22Rv1 (cell line): ENCODE data around the gene HDHD5.

Experiments
- ZFX ChIP-seq: fragments of 450-650 bp; IDR thresholded peaks from 2 replicates; pipeline ENCODE4 v1.6.1; 2017; ENCODE audit warnings: antibody characterized with exemption, borderline replicate concordance
- TF ChIP-seq, protein P1 (sequence below): fragments of 450-650 bp; IDR thresholded peaks from 2 replicates; pipeline ENCODE4 v1.5.1; 2017; ENCODE audit warnings: mild to moderate bottlenecking

DNA sequence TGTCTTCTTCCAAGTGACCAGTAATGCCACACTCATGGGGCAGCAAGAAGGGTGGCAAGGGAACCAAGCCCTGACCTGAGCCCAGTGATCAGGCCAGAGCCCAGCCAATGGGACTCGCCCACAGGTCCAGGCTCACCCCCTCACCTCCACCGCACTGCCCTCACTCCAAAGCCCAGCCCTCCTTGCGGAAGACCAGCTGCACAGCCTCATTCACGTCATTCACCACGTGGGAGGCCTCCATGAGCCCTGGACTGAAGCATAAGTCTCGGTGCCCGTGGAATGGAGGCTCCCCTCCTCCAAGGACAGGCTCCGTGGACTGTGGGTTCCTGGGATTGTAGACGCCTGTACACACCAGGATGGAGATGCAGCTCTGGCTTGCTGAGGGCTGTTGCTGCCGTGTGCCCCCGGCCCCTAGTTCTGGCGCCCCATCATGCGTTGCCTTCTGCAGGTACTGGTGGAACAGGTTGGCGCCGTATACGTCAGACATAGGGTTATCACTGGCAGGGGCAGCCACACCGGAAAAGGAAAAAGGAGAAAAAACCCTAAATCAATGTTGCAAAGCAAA, 21.1 kb downstream of the HDHD5 start:
- TF ChIP-seq, protein P1, sequence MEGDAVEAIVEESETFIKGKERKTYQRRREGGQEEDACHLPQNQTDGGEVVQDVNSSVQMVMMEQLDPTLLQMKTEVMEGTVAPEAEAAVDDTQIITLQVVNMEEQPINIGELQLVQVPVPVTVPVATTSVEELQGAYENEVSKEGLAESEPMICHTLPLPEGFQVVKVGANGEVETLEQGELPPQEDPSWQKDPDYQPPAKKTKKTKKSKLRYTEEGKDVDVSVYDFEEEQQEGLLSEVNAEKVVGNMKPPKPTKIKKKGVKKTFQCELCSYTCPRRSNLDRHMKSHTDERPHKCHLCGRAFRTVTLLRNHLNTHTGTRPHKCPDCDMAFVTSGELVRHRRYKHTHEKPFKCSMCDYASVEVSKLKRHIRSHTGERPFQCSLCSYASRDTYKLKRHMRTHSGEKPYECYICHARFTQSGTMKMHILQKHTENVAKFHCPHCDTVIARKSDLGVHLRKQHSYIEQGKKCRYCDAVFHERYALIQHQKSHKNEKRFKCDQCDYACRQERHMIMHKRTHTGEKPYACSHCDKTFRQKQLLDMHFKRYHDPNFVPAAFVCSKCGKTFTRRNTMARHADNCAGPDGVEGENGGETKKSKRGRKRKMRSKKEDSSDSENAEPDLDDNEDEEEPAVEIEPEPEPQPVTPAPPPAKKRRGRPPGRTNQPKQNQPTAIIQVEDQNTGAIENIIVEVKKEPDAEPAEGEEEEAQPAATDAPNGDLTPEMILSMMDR = no peak
- no peak for TF ChIP-seq ZFX
